GM20431 (cell line): ENCODE data around the gene KRT3.

ENCODE experiments used
- in situ Hi-C: fragments of 300-500 bp; cut with MseI, MboI; formaldehyde crosslinking; loops from one replicate; pipeline ENCODE4 v1.15.0; 2020; ENCODE audit warnings: low sequenced_read_pairs; ENCODE audit not compliant: unreplicated experiment

The KRT3 gene

DNA sequence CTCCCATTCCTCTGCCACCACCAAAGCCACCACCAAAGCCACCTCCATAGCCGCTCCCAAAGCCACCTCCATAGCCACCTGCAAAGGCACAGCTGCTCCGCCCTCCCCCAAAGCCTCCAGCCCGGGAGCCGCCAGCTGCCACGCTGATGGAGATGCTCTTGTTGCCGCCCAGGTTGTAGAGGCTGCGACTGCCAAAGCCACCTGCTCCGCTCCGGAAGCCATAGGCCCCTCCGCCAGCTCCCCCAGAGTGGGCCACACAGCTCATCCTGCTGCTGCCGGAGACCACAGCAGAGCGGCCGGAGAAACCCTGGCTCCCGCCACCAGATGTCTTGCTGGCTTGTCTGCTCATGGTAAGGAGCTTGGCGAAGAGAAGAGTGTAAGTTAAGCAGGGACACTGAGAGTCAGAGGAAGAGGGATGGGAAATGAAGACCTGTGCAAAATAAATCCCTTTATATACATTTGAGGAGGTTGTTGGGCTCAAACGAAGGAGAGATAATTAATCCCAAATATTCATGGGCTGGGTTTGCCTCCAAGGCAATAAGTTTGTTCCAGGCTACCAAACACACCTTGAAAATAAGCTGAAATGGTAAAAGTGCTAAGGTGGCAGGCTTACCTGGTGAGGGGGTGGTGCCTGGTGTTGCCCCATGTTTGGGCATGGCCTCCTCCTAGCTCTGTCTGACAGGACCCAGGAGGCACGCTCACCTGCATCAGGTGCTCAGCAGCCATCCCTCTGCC is at the start of gene KRT3:
Gene KRT3, minus strand, starts transcription at position 424 of the 735 bp plus-strand sequence. Its CDS starts 75 bp downstream, at position 349.
- in situ Hi-C loops: no loop called here

DNA sequence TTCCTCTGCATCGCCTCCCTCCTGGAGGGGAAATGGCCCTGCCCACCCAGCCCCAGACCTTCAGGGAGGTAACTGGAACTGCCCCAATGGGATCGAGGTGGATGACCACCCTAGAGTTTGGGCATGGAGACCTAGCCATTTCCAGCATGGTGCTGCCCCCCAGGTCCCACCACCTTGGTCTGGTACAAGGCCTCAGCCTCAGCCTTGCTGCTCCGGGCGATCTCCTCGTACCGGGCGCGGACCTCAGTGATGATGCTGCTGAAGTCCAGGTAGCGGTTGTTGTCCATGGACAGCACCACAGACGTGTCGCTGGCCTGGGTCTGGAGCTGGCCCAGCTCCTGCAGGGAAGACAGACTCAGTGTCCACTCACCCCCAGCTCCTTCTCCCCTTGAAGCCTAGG is 48.5 kb upstream of the KRT3 start:
- in situ Hi-C loops: no loop called here

DNA sequence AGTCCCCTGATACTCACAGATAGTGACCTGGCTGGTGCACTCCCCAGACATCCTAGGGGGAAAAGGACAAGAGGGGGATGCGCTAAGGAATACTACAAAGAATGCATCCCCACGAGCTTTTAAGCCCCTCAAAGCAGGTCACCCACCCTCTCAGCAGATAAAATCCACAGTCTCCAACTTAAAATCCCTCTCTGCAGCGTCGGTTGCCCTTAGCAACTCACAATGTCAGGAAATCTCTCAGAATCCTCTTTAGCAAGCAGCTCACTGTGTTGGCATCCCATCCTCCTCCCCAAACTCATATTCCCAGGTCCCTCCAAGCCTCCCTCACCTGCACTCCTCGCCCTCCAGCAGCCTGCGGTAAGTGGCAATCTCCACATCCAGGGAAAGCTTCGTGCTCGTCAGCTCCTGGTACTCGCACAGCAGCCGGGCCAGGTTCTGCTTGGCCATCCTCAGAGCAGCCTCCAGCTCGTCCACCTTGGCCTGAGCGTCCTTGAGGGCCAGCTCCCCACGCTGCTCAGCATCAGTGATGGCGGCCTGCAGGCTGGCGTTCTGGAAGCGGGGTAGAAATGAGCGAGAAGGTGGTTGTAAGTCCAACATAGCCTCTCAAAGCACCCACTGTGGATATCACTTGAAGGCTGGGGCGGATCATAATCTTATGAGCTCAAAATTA is 43.7 kb upstream of the KRT3 start:
- in situ Hi-C loops: no loop called here

DNA sequence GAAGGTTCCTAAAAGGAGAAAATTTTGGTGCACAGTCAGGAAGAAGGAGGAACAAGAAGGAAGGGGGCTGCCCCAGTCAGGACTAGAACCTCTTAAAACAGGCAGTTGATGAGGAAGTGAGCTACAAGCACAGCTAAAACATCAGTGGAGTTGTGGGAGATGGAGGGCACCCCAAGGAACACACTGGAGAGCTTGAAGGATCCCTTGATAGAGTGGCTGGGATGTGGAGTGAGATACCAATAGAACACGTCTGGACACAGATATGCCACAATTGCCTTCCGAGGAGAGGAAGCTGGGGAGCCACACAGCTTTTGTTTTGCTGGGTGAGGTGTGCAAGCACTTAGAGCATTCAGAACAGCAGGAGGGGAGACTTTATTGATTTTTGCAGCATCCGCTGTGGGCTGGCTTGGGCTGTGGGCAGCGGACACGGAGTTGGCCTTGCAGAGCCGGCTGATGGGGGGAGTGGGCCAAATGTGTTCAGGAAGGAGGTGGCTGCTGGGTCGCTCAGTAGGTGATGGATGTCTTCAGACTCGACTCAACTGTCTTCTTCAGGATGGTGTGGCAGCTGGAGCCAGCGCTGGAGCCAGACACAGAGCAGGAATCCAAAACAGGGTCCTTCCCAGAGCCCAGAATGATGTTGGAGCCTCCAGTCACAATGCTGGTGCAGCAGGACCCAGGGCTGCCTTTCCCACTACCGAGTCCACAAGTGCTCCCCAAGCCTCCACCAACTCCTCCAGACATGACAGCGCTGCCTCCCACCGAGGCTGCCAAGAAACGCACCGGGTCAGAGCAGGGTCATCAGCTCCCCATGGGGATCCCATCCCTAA is 42.9 kb upstream of the KRT3 start:
- in situ Hi-C loops: no loop called here

- in situ Hi-C loops: no loop called here
Observed at GRCh38 chr12:52837781-52838608, 42.1 kb upstream of the KRT3 start.

- in situ Hi-C loops: no loop called here
Observed at GRCh38 chr12:52837413-52837741, 41.5 kb upstream of the KRT3 start.

GRCh38 chr12:52836491-52837412 is 40.8 kb upstream of the KRT3 start:
- in situ Hi-C loops: no loop called here

DNA sequence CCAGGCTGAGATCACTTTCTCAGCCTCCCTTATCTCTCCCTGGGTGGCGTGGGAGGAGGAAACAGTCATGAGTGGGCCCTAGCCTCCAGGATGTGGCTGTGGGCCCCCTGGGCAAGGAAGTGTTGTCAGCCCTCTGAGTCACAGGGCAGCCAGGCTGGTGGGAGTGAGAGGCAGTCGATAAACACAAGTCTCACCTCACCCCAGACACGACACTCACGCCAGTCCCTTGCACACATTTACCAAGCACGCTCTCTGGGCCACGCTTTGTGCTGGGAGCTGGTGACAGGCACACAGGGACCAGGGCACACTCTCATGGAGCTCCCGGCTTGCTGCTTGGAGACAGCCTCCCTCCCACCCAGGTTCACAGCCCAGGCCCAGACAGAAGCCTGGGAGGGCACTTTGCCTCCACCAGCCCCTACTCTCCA is 40.1 kb upstream of the KRT3 start:
- in situ Hi-C loops: no loop called here

DNA sequence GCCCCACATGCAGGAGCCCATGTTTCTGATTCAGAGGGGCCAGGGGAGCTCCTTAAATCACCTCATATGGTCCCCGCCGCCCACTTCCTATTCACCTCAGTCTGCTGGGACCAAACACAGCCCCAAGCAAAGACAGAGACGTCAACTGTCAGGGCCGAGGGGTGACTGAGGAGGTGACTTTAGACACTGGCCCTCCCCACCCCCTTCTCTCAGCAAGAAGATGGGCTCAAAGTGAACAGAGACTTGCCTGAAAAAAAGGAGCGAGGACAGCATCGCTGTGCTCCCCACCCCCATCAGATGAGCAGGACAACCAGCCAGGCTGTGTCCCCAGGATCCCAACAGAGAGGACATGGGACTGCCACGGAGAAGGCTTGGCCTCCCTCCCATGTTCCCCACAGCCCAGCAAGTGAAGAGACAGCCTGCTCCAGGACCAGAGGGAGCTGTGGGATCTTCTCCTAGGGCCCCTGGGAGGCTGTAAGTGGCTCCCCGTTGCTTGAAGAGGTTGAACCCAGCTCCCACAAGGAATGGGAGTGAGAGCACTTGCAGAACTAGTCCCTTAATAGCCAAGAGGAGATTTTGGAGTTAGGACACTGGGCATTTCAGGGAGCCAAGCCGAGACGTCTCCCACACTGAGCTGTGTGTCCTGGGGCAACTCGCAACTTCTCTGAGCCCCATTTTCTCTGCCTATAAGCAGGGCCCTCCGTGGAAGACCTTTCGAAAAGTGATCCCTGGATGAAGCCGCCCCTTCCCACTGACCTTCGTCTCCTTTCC is 39.5 kb upstream of the KRT3 start:
- in situ Hi-C loops: no loop called here

DNA sequence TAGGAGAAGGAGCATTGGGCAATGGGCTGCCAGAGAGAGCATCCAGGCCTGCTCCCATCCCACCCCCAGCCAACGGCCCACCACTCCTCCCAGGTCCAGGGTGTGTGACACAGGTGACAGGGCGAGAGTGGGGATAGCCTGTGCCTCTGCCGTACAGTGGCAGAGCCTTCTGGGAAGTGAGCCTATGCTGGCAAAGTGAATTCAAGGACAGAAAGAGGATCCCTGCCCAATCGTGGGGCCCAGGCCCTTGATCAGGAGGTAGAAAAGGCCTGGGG is 38.7 kb upstream of the KRT3 start:
- in situ Hi-C loops: no loop called here

DNA sequence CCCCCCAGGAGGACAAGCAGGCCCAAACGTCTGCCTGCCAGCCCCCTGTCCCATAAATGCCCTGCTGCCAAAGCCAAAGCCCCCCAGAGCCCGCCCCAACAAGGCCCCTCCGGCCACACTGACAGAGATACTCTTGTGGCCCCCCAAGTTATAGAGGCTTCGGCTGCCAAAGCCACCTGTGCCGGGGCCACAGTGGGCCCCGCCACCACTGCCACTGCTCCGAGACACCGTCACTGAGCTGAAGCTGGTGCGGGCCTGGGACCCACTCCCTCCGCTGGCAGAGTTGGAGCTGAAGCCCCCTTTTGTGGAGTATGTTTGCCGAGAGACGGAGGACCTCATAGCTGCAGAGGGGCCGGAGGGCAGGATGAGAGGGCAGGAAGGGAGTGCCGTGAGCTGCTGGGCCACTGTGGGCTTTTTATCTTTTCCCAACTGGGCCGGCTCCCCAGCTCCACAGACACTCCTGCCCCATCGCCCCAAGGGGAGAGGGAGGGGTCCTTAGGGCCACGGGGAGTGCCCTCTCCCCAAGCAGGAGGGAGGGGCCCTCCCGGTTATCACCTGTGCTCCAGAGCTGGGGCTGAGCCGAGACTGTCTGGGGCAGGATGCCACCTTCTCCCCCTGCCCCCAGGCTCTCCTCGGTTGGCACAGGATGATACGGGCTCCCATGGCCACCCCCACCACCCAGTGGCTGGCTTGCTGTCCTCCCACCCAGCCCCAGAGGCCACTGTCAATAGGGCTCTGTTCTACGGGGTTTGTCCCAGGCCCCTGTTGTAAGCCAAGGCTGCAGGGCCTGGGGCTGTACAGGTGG is 38.2 kb upstream of the KRT3 start, which contains the start of gene KRT79:
Gene KRT79, minus strand, starts transcription at position 390 of the 805 bp plus-strand sequence. Its CDS starts 51 bp downstream, at position 339.
- in situ Hi-C loops: no loop called here

DNA sequence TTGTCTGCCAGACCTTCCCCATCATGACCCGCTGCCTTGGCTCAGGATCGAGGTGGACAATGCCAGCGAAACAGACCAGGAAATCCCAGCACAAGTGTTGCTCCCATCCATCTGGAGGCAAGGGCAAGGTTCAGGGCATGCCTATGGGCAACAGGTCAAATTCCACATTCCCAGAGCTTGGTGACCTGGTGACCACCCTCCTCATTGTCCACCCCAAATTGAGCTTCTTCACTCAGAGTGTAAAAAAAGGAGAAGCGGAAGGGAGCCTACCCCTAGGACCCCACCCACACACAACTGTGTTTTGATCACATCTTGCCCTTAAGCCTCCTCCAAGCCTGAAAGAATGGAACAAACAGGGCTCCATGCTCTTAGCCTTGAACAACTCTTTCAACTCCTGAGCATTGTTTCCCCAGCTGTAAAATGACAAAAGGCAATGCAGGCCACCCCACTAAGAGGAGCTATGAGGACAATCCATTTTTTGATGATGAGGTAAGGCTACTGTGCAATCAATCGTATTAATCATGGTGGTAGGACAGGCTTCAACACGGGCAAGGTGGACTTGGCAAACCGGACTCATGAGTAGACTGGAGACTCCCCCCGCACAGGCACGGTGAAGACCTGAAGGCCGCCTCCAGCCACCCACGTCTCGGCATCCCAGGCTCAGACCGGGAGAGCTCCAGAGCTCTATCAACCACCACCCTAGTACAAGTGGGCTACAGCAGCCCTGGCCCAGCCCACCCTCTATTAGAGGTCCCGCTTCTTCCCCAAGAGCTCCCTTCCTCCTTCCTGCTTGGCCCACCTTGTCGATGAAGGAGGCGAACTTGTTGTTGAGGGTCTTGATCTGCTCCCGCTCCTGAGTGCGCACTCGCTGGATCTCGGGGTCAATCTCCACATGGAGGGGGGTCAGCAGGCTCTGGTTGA is 37.3 kb upstream of the KRT3 start:
- in situ Hi-C loops: no loop called here

DNA sequence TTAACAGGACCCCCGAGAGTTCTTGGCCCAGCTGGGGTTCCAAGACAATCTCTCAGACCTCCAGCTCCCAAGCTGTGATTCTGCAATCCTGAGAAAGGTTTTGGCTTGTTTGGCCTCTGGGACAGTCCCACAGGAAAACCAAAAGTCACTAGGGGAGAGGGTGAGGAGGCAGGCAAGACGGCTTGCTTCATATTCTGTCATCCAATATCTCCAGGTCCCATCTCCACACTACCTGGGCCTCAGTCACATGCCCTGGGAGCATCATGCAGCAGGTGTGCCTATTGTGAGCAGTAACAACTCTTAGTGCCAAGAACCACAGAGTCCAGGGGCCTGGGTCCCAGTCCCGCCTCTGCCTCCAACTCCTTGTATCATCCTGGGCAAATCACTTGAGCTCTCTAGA is 36.5 kb upstream of the KRT3 start:
- in situ Hi-C loops: no loop called here

DNA sequence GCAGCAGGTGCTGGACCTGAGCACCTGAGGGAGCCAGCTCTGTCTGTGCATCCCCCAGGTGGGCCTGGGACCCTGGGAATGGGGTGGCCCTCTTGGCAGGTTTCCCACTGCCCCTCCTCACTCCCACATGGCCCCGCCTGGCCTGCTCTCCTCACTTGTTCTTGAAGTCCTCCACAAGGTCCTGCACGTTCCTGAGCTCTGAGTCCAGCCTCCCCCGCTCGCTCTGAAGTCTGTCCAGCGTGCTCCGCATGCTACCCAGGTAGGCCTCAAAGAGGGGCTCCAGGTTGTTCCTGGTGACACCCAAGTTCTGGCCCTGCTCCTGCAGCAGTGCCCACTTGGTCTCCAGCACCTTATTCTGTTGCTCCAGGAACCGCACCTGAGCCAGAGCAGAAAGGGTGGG is 35.3 kb upstream of the KRT3 start:
- in situ Hi-C loops: no loop called here

- in situ Hi-C loops: no loop called here
Observed at GRCh38 chr12:52829986-52830770, 34.3 kb upstream of the KRT3 start.

GRCh38 chr12:52828591-52829021 is 32.7 kb upstream of the KRT3 start:
- in situ Hi-C loops: no loop called here
